Prostate gland (tissue), 2 donors: ENCODE data around the gene MRE11. TPM values are rescaled to one million over a fixed set of nuclear protein-coding genes. Genes with fewer than 3 reads are reported as not detected.

Experiments
- DNase-seq: peaks from one replicate; pipeline ENCODE4 v3.0.0-alpha.2; 2019; ENCODE audit warnings: low spot score
- H3K27ac ChIP-seq, 2 donors: fragments of 200-600 bp; sonication (generic); 2 replicates each; pipeline ENCODE4 v1.5.1; 2017 to 2019
- H3K27me3 ChIP-seq: fragments of 200-600 bp; sonication (generic); replicated peaks from 2 replicates; pipeline ENCODE4 v1.5.1; 2019; ENCODE audit not compliant: insufficient read depth
- H3K36me3 ChIP-seq, 2 donors: fragments of 200-600 bp; sonication (generic); 1 replicate in 1 of 2; 2 replicates in 1 of 2; pipeline versions ENCODE4 v1.5.1 to v1.8.1; 2017 to 2019
- H3K4me1 ChIP-seq: fragments of 200-600 bp; sonication (generic); replicated peaks from 2 replicates; pipeline ENCODE4 v1.5.1; 2019
- H3K4me3 ChIP-seq, 2 donors: fragments of 200-600 bp; sonication (generic); 2 replicates each; pipeline ENCODE4 v1.5.1; 2017 to 2019
- H3K9me3 ChIP-seq: fragments of 200-600 bp; sonication (generic); 2 replicates; pipeline ENCODE4 v1.5.1; 2017
- CTCF ChIP-seq, 4 experiments: fragments of 200-600 bp in 2 of 4; fragments of 450-650 bp in 2 of 4; sonication (generic) in 2 of 4; IDR thresholded peaks; 1 replicate in 3 of 4; 2 replicates in 1 of 4; pipeline ENCODE4 v1.5.1; 2016 to 2019; ENCODE audit warnings: antibody characterized with exemption in 4 of 4, mild to moderate bottlenecking in 2 of 4, moderate library complexity in 2 of 4
- POLR2A ChIP-seq: fragments of 450-650 bp; IDR thresholded peaks from one replicate; pipeline ENCODE4 v1.6.1; 2016; ENCODE audit warnings: antibody characterized with exemption, mild to moderate bottlenecking
- POLR2AphosphoS5 ChIP-seq: sonication (generic); formaldehyde crosslinking; IDR thresholded peaks from one replicate; pipeline ENCODE4 v1.6.1; 2017; ENCODE audit warnings: antibody characterized with exemption
- WGBS: methylation state at CpG from one replicate; pipeline ENCODE4 v1.1.5; 2018; 5-methylcytosine and 5-hydroxymethylcytosine counted together
- intact Hi-C: fragments of 100-400 bp; cut with DNase I; formaldehyde crosslinking; loops from one replicate; pipeline ENCODE4 v1.14.2; 2022
- total RNA-seq, 2 donors: library from RNA; depleted of rRNA; stranded (reverse); fragments of >200 nt; gene quantifications; one replicate each; pipeline ENCODE4 v1.1.0, GENCODE V29; 2016

Gene MRE11
- total RNA-seq, 2 donors from 2014 or later = 12.3 to 14.1 TPM

- WGBS = 79% methylated on average over 6 of the region's 6 CpGs
- Histone ChIP-seq H3K4me1 (no peaks in the 10 kb centered on the region), H3K9me3 (no peaks in the 10 kb centered on the region), H3K4me3 (no peak overlapping the region), H3K27me3 (no peaks in the 10 kb centered on the region), H3K27ac (no peak overlapping the region), H3K36me3 (no peaks in the 10 kb centered on the region)
- TF ChIP-seq POLR2A (no peak), CTCF (IDR thresholded peaks at IDR 0.05) (no peak), POLR2AphosphoS5 (no peak)
- no peak for DNase-seq
- intact Hi-C loops = no loop called here
Measured at GRCh38 chr11:94533696-94534630, 40.3 kb upstream of the MRE11 start.

GRCh38 chr11:94533206-94533605 lies 39.6 kb upstream of the MRE11 start:
- Histone ChIP-seq H3K4me3 (no peak overlapping the region), H3K27me3 (no peaks in the 10 kb centered on the region), H3K4me1 (no peaks in the 10 kb centered on the region), H3K9me3 (no peaks in the 10 kb centered on the region), H3K36me3 (no peaks in the 10 kb centered on the region), H3K27ac (no peak overlapping the region)
- WGBS = 94% methylated on average over 1 of the region's 1 CpG
- TF ChIP-seq POLR2AphosphoS5 = no peak
- TF ChIP-seq CTCF (IDR thresholded peaks at IDR 0.05) = no peak
- no peak for TF ChIP-seq POLR2A
- no peak for DNase-seq
- intact Hi-C loops = no loop called here

GRCh38 chr11:94532211-94532610 lies 38.6 kb upstream of the MRE11 start:
- no peak for TF ChIP-seq CTCF (IDR thresholded peaks at IDR 0.05)
- no peak for TF ChIP-seq POLR2A
- no peak for TF ChIP-seq POLR2AphosphoS5
- DNase-seq = no peak

GRCh38 chr11:94528551-94528950 lies 34.9 kb upstream of the MRE11 start:
- H3K4me3 ChIP-seq = no peak overlapping the region
- no peaks in the 10 kb centered on the region for H3K9me3 ChIP-seq
- no peak for TF ChIP-seq CTCF (IDR thresholded peaks at IDR 0.05)
- TF ChIP-seq POLR2A = no peak
- TF ChIP-seq POLR2AphosphoS5 = no peak
- no peaks in the 10 kb centered on the region for H3K4me1 ChIP-seq
- intact Hi-C loops = loop anchor here (10.0 kb wide), 2 partner anchors 66 to 366 kb away; no protein-coding TSS in a partner anchor
- H3K36me3 ChIP-seq = no peaks in the 10 kb centered on the region
- H3K27me3 ChIP-seq = no peaks in the 10 kb centered on the region
- no peak for DNase-seq
- no peak overlapping the region for H3K27ac ChIP-seq

More at GRCh38 chr11:94532211-94532610, 38.6 kb upstream of the MRE11 start:
- Histone ChIP-seq H3K4me3 (no peak overlapping the region), H3K4me1 (no peaks in the 10 kb centered on the region), H3K36me3 (no peaks in the 10 kb centered on the region), H3K27ac (no peak overlapping the region), H3K27me3 (no peaks in the 10 kb centered on the region), H3K9me3 (no peaks in the 10 kb centered on the region)
- WGBS = 79% methylated on average over 3 of the region's 3 CpGs
- intact Hi-C loops = no loop called here
